K562 (cell line): ENCODE measurements around the gene CNP. TPM values are rescaled to one million over a fixed set of nuclear protein-coding genes. Genes with fewer than 3 reads are reported as not detected.

ENCODE experiments used
- ATAC-seq: fragments of 200-7000 bp; cut with Tn5 transposase; 3 replicates; pipeline ENCODE4 v1.9.1; 2020; ENCODE audit warnings: moderate library complexity
- BruUV-seq: library from RNA; stranded (reverse); fragments of 400-500 nt; replicated peaks from 2 replicates; lab custom pipeline; 2021; lab: Mats Ljungman, UMichigan
- CTCF ChIA-PET: fragments of 300-600 bp; formaldehyde crosslinking; extraction: SDS; loops from one replicate; lab custom pipeline; 2021; ENCODE audit warnings: low intra/inter-chr PET ratio; lab: Yijun Ruan, JAX
- POLR2A ChIA-PET: fragments of 300-600, 350-650 bp; sonication (Branson Sonifier 250); formaldehyde crosslinking; extraction: SDS; loops from one replicate; lab custom pipeline; 2021; ENCODE audit warnings: antibody characterized with exemption, inconsistent platforms; lab: Yijun Ruan, JAX
- DNase-seq, 4 experiments: peaks; one replicate each; pipeline versions ENCODE4 v3.0.0 to v3.0.0-alpha.2; 2011 to 2018; ENCODE audit warnings: low spot score in 3 of 4, mixed read lengths in 3 of 4; ENCODE audit errors: extremely low read depth in 1 of 4
- FAIRE-seq: peaks from 2 replicates; lab custom pipeline; 2011; peaks lifted over from hg19 to GRCh38; lab: Jason Lieb, UNC
- H2AFZ ChIP-seq: 2 replicates; pipeline ENCODE4 v1.6.0; 2011; ENCODE audit warnings: low read depth, low read length, control low read depth, inconsistent platforms
- H3K27ac ChIP-seq: fragments of 200-600 bp; 3 replicates; pipeline ENCODE4 v1.8.0; 2011; ENCODE audit warnings: low read depth, mild to moderate bottlenecking, control low read depth, inconsistent platforms, low read length, moderate library complexity, mixed read lengths; ENCODE audit errors: extremely low read depth
- H3K27me3 ChIP-seq, 2 experiments: fragments of 300-600 bp in 1 of 2; 2 replicates in 1 of 2; 3 replicates in 1 of 2; pipeline versions ENCODE4 v1.6.0 to v1.8.0; 2011; ENCODE audit warnings: inconsistent platforms in 2 of 2, low read length in 2 of 2, mild to moderate bottlenecking in 1 of 2, mixed read lengths in 1 of 2, moderate library complexity in 1 of 2; ENCODE audit not compliant: control insufficient read depth in 2 of 2, insufficient read depth in 2 of 2
- H3K36me3 ChIP-seq: fragments of 300-600 bp; 3 replicates; pipeline ENCODE4 v1.8.0; 2011; ENCODE audit warnings: mild to moderate bottlenecking, low read length, inconsistent platforms; ENCODE audit not compliant: control insufficient read depth, insufficient read depth
- H3K4me1 ChIP-seq, 2 experiments: fragments of 200-600 bp in 1 of 2; replicated peaks in 1 of 2; 2 replicates in 1 of 2; 3 replicates in 1 of 2; pipeline versions ENCODE4 v1.5.1 to v1.8.0; 2011; ENCODE audit warnings: inconsistent platforms in 2 of 2, low read length in 2 of 2, mild to moderate bottlenecking in 1 of 2, mixed read lengths in 1 of 2, moderate library complexity in 1 of 2; ENCODE audit not compliant: control insufficient read depth in 2 of 2, insufficient read depth in 2 of 2
- H3K4me2 ChIP-seq: 2 replicates; pipeline ENCODE4 v1.6.1; 2011; ENCODE audit warnings: low read length, control low read depth, inconsistent platforms, mixed read lengths; ENCODE audit not compliant: insufficient read depth
- H3K4me3 ChIP-seq: fragments of 200-600 bp; sonication (generic), shearing (Covaris generic); 2 replicates; pipeline ENCODE4 v1.5.1; 2016; ENCODE audit warnings: control low read depth, inconsistent platforms
- H3K79me2 ChIP-seq: fragments of 200-600 bp; 3 replicates; pipeline ENCODE4 v1.8.0; 2011; ENCODE audit warnings: low read length, inconsistent platforms; ENCODE audit not compliant: control insufficient read depth, insufficient read depth
- H3K9ac ChIP-seq, 2 experiments: 2 replicates each; pipeline versions ENCODE4 v1.6.0 to v1.6.1; 2011; ENCODE audit warnings: low read depth in 2 of 2, low read length in 2 of 2, control low read depth in 1 of 2, inconsistent platforms in 1 of 2, mild to moderate bottlenecking in 1 of 2, mixed read lengths in 1 of 2; ENCODE audit not compliant: insufficient read depth in 1 of 2
- H3K9me1 ChIP-seq: one replicate; pipeline ENCODE4 v1.6.0; 2011; ENCODE audit warnings: inconsistent platforms, mild to moderate bottlenecking, low read length, moderate library complexity; ENCODE audit not compliant: control insufficient read depth, insufficient read depth
- H3K9me3 ChIP-seq: replicated peaks from 2 replicates; pipeline ENCODE4 v1.5.1; 2011; ENCODE audit warnings: low read depth, low read length, inconsistent platforms; ENCODE audit not compliant: control insufficient read depth, insufficient read depth
- H4K20me1 ChIP-seq: replicated peaks from 2 replicates; pipeline ENCODE4 v1.6.1; 2011; ENCODE audit warnings: low read length, inconsistent platforms, mixed read lengths; ENCODE audit not compliant: control insufficient read depth, insufficient read depth
- ADNP ChIP-seq: fragments of 200-800 bp; sonication (Bioruptor generic); IDR thresholded peaks from 2 replicates; pipeline ENCODE4 v1.6.1; 2016; ENCODE audit warnings: missing genetic modification characterization, missing compliant biosample characterization
- CCNT2 ChIP-seq: IDR thresholded peaks from 2 replicates; pipeline ENCODE4 v1.6.1; 2011; ENCODE audit warnings: borderline replicate concordance, low read depth, mild to moderate bottlenecking, moderate library complexity, mixed read lengths, low read length; ENCODE audit not compliant: insufficient read length; ENCODE audit errors: extremely low read depth
- KDM1A ChIP-seq, 2 experiments: fragments of 450-650 bp; IDR thresholded peaks; 2 replicates each; pipeline ENCODE4 v1.6.1; 2016; ENCODE audit warnings: mild to moderate bottlenecking in 2 of 2
- KLF13 ChIP-seq: fragments of 450-650 bp; IDR thresholded peaks from 2 replicates; pipeline ENCODE4 v1.6.1; 2016; ENCODE audit warnings: missing genetic modification characterization, low read depth, mild to moderate bottlenecking, missing compliant biosample characterization, moderate library complexity, borderline replicate concordance
- NCOR1 ChIP-seq: fragments of 450-650 bp; IDR thresholded peaks from 2 replicates; pipeline ENCODE4 v1.6.1; 2016; ENCODE audit warnings: mild to moderate bottlenecking, moderate library complexity
- NEUROD1 ChIP-seq: fragments of 150-350 bp; IDR thresholded peaks from 2 replicates; pipeline ENCODE4 v1.6.1; 2014; ENCODE audit warnings: borderline replicate concordance, low read length, low read depth; ENCODE audit not compliant: partially characterized antibody
- SMARCA5 ChIP-seq: fragments of 450-650 bp; IDR thresholded peaks from 2 replicates; pipeline ENCODE4 v1.6.1; 2016
- ZNF778 ChIP-seq: fragments of 450-650 bp; formaldehyde crosslinking; IDR thresholded peaks from 2 replicates; pipeline ENCODE4 v1.4.0; 2020; ENCODE audit warnings: mild to moderate bottlenecking, moderate library complexity
- WGBS: fragments of 100-300 bp; shearing (Covaris generic); methylation state at CpG from one replicate; pipeline ENCODE4 v1.1.6; 2016; ENCODE audit warnings: low coverage, mixed read lengths; ENCODE audit not compliant: insufficient coverage; ENCODE audit errors: missing lambda C conversion rate; 5-methylcytosine and 5-hydroxymethylcytosine counted together
- in situ Hi-C: fragments of 300-500 bp; cut with MboI; formaldehyde crosslinking; loops from 4 replicates; pipeline ENCODE4 v1.15.0; 2018; ENCODE audit warnings: inconsistent platforms, mixed read lengths
- intact Hi-C: fragments of 100-400 bp; cut with micrococcal nuclease; formaldehyde crosslinking; loops from 2 replicates; pipeline ENCODE4 v1.14.2; 2022
- polyA plus RNA-seq, 8 experiments: library from polyadenylated mRNA; depleted of rRNA in 4 of 8; stranded (reverse) in 5 of 8; unstranded in 3 of 8; fragments of >200 nt; fragmentation: Nextera tagmentation in 2 of 8; fragmentation: Illumina TruSeq in 1 of 8; extraction: Ambion mirVana in 2 of 8; extraction: Trizol in 1 of 8; gene quantifications; 2 replicates each; pipeline versions ENCODE4 v1.2.1 to v1.2.3, GENCODE V29; 2011 to 2014; ENCODE audit warnings: inconsistent platforms in 1 of 8, missing spikeins in 1 of 8
- total RNA-seq, 7 experiments: library from RNA; depleted of rRNA in 6 of 7; stranded (reverse); fragments of >200 nt in 6 of 7; fragmentation: Illumina TruSeq in 2 of 7; extraction: Trizol in 2 of 7; gene quantifications; 2 replicates each; pipeline versions ENCODE4 v1.2.1 to v1.2.3, GENCODE V29; 2011 to 2021; ENCODE audit warnings: low replicate concordance in 1 of 7
- TF ChIP-seq, protein P1 (sequence below): fragments of 250-450 bp; sonication (Bioruptor Pico); IDR thresholded peaks from 2 replicates; pipeline ENCODE4 v1.4.0; 2020; ENCODE audit warnings: mild to moderate bottlenecking
- TF ChIP-seq, protein P2 (sequence below): fragments of 200-800 bp; sonication (Bioruptor generic); IDR thresholded peaks from 2 replicates; pipeline ENCODE4 v1.6.1; 2016; ENCODE audit warnings: missing genetic modification characterization, missing compliant biosample characterization
- TF ChIP-seq, protein P3 (sequence below), 2 experiments: fragments of 200-800 bp in 1 of 2; sonication (Bioruptor generic) in 1 of 2; sonication (generic) in 1 of 2; formaldehyde crosslinking in 1 of 2; IDR thresholded peaks in 1 of 2; conservative IDR thresholded peaks in 1 of 2; 2 replicates each; pipeline versions ENCODE4 v1.5.0 to v1.6.1; 2016 to 2020; ENCODE audit warnings: missing compliant biosample characterization in 1 of 2, missing genetic modification characterization in 1 of 2, missing genetic modification reagents in 1 of 2

The CNP gene
- total and polyA plus RNA-seq, 9 of the 15 experiments (the other 6 are each of a cell fraction or from before 2014, with no cell fraction given) = 1.7 to 52.0 (median 29.1) TPM

DNA sequence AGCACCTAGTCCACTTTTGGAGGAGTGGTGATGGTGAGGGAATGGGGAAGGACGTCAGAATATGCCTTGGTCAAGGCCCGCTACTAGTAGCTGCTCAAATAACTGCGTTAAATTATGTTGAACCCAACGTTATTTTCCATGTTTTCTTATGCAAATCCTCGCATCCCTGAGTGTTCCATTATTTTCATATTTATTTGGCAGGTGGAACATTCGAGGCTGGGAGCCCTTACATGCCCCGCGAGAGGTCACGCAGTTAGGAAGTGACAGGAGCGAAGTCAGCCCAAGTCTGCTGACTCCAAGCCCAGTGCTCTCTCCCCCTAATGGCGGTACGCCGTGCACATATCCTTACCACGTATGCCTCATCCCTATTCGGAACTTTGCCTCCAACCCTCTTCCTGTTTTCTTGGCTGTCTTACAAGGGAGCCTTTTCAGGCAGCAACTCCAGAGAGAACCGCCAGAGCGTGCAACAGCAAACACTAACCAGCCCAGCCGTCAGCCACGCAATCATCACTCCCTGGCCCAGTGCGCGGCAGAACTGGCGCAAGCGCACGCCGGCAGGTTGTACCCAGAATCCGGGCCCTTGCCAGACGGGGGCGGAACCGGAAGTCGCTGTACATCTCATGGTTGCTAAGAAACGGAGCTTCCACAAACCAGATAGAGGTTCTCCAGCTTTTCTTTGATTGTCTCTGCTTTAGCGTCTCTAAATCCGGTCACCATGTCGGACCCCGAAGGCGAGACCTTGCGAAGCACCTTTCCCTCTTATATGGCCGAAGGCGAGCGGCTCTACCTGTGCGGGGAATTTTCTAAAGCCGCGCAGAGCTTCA lies 36.4 kb upstream of the CNP start, which contains the start of gene ODAD4:
ODAD4 (plus strand) TSS at position 609 of the 824 bp plus-strand sequence; CDS start at position 716, 107 bp downstream.
- no peaks in the 10 kb centered on the region for H3K9me3 ChIP-seq
- intact Hi-C loops (loop anchor here (2.0 kb wide), 1 partner anchor 29 kb away; no protein-coding TSS in a partner anchor), in situ Hi-C loops (no loop called here)
- no peaks in the 10 kb centered on the region for H3K36me3 ChIP-seq
- peak; percentile 92 to 97 (median 95) for DNase-seq
- peak within 1 kb of the TSS; percentile 98 for H3K4me2 ChIP-seq
- no peaks in the 10 kb centered on the region for H3K9me1 ChIP-seq
- under 1% methylated on average over 43 of the region's 43 CpGs for WGBS
- H3K9ac ChIP-seq = peak within 1 kb of the TSS; percentile 79 to 90
- H2AFZ ChIP-seq = peak within 1 kb of the TSS; percentile 93
- peak within 1 kb of the TSS; percentile 82 for H3K27ac ChIP-seq
- H3K79me2 ChIP-seq = peaks cover 13% of the 10 kb centered on the region; the same call in 2 of the 3 replicates
- BruUV-seq = TSS peak; percentile 96
- peak; percentile 96 for FAIRE-seq
- ChIA-PET POLR2A (interaction anchor here (0.6 to 2.4 kb wide), 14 partner anchors 8 to 606 kb away, joined by 3 to 21 read pairs (median 4); partner anchors contain the start of genes ACLY, CNP, EIF1 and JUP), CTCF (interaction anchor here (1.5 kb wide), 1 partner anchor 29 kb away, joined by 9 read pairs; no protein-coding TSS in a partner anchor)
- ATAC-seq = peak; percentile 99
- H3K27me3 ChIP-seq = no peaks in the 10 kb centered on the region
- H4K20me1 ChIP-seq = no peaks in the 10 kb centered on the region
- H3K4me1 ChIP-seq = peaks cover 19 to 21% of the 10 kb centered on the region in 2 experiments; a peak in 4 of 5 replicates
- H3K4me3 ChIP-seq = peak within 1 kb of the TSS; percentile 45
- TF ChIP-seq NCOR1 = no peak
- TF ChIP-seq, protein P1, sequence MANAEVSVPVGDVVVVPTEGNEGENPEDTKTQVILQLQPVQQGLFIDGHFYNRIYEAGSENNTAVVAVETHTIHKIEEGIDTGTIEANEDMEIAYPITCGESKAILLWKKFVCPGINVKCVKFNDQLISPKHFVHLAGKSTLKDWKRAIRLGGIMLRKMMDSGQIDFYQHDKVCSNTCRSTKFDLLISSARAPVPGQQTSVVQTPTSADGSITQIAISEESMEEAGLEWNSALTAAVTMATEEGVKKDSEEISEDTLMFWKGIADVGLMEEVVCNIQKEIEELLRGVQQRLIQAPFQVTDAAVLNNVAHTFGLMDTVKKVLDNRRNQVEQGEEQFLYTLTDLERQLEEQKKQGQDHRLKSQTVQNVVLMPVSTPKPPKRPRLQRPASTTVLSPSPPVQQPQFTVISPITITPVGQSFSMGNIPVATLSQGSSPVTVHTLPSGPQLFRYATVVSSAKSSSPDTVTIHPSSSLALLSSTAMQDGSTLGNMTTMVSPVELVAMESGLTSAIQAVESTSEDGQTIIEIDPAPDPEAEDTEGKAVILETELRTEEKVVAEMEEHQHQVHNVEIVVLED = peak; percentile 39; the same call in 1 of the 2 replicates
- TF ChIP-seq CCNT2 = peak; percentile 62
- peak; percentile 96 for TF ChIP-seq SMARCA5
- TF ChIP-seq KDM1A (IDR thresholded peaks at IDR 0.05) = peak; percentile 55 to 66; a peak in 3 of 4 replicates
- TF ChIP-seq ZNF778 (CRISPR knock-in tag) = no peak
- TF ChIP-seq NEUROD1 = no peak
- TF ChIP-seq, protein P2, sequence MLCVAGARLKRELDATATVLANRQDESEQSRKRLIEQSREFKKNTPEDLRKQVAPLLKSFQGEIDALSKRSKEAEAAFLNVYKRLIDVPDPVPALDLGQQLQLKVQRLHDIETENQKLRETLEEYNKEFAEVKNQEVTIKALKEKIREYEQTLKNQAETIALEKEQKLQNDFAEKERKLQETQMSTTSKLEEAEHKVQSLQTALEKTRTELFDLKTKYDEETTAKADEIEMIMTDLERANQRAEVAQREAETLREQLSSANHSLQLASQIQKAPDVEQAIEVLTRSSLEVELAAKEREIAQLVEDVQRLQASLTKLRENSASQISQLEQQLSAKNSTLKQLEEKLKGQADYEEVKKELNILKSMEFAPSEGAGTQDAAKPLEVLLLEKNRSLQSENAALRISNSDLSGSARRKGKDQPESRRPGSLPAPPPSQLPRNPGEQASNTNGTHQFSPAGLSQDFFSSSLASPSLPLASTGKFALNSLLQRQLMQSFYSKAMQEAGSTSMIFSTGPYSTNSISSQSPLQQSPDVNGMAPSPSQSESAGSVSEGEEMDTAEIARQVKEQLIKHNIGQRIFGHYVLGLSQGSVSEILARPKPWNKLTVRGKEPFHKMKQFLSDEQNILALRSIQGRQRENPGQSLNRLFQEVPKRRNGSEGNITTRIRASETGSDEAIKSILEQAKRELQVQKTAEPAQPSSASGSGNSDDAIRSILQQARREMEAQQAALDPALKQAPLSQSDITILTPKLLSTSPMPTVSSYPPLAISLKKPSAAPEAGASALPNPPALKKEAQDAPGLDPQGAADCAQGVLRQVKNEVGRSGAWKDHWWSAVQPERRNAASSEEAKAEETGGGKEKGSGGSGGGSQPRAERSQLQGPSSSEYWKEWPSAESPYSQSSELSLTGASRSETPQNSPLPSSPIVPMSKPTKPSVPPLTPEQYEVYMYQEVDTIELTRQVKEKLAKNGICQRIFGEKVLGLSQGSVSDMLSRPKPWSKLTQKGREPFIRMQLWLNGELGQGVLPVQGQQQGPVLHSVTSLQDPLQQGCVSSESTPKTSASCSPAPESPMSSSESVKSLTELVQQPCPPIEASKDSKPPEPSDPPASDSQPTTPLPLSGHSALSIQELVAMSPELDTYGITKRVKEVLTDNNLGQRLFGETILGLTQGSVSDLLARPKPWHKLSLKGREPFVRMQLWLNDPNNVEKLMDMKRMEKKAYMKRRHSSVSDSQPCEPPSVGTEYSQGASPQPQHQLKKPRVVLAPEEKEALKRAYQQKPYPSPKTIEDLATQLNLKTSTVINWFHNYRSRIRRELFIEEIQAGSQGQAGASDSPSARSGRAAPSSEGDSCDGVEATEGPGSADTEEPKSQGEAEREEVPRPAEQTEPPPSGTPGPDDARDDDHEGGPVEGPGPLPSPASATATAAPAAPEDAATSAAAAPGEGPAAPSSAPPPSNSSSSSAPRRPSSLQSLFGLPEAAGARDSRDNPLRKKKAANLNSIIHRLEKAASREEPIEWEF (CRISPR knock-in tag) = no peak
- TF ChIP-seq, protein P3, sequence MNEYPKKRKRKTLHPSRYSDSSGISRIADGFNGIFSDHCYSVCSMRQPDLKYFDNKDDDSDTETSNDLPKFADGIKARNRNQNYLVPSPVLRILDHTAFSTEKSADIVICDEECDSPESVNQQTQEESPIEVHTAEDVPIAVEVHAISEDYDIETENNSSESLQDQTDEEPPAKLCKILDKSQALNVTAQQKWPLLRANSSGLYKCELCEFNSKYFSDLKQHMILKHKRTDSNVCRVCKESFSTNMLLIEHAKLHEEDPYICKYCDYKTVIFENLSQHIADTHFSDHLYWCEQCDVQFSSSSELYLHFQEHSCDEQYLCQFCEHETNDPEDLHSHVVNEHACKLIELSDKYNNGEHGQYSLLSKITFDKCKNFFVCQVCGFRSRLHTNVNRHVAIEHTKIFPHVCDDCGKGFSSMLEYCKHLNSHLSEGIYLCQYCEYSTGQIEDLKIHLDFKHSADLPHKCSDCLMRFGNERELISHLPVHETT (CRISPR knock-in tag; conservative IDR thresholded peaks at IDR 0.05 in 1 of 2, IDR thresholded peaks at IDR 0.05 in 1 of 2) = peak in 1 of 2 experiments; percentile 40; a peak in 1 of 4 replicates
- TF ChIP-seq ADNP = peak; percentile 90
- peak; percentile 33; the same call in 1 of the 2 replicates for TF ChIP-seq KLF13 (tag)
